A549 treated with GW870086 at 1 μM for 4 hours (cell line): ENCODE results near the gene ABI2. TPM values are rescaled to one million over a fixed set of nuclear protein-coding genes. Genes with fewer than 3 reads are reported as not detected.

Experiments used
- total RNA-seq: library from RNA; stranded (reverse); fragments of 200-300 nt; extraction: Qiagen RNA extraction; gene quantifications from 5 replicates; pipeline ENCODE4 v1.2.3, GENCODE V29; 2022; ENCODE audit warnings: low read depth

ABI2 gene
- total RNA-seq: 39.9 to 64.1 TPM (median 56.7 TPM) in 5 replicates

DNA sequence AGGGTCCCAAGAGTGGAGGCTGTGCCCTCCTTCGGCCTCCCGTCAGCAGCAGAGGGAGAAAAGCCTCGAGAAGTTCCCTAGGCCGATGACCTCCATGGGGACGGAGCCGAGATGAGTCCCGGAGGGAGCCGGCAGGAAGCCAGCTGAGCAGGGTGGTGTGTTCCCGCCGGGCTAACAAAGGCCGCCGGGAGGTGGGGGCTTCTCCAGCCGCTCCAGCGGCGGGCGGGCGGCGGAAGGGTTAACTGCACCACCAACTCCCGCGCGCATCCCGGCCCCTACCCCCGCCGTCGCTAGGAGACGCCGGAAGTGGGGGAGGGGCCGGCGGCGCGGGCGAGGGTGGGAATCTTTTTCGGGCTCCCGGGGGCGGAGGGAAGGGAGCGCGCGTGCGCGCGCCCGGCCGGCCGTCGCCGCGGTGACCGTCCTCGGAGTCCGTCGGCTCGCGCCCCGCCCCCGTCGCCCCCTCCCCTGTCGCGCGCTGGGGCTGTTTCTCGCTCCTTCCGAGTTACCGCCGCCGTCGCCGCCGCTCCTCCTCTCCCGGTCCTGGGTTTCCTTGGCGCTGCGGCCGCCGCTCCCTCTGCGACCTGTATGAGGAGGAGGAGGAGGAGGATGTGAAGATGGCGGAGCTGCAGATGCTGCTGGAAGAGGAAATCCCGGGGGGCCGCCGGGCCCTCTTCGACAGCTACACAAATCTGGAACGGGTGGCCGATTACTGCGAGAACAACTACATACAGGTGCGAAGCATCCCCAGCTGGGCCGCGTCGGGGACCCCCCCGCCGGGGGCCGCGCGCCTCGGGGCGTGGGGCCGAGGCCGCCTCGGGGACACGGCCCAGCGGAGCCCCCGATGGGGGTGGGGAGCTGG, at the start of gene ABI2:
ABI2 (plus strand) TSS at position 494 of the 859 bp plus-strand sequence; CDS start at position 615, 121 bp downstream.

Other genes with a start within 250 kb of the ABI2 start
- 8.9 to 9.9 TPM (median 9.6 TPM) in 5 replicates for gene CYP20A1, start 89.4 kb upstream of the ABI2 start, total RNA-seq
- 4.5 to 7.8 TPM (median 7.4 TPM) in 5 replicates for gene RAPH1, start 206.9 kb downstream of the ABI2 start, total RNA-seq